Measurements from ENCODE around the gene DDX51. TPM values are rescaled to one million over a fixed set of nuclear protein-coding genes. Genes with fewer than 3 reads are reported as not detected.

The DDX51 gene
- total RNA-seq, 1 experiment from 2014 or later, result 26.7 TPM

DNA sequence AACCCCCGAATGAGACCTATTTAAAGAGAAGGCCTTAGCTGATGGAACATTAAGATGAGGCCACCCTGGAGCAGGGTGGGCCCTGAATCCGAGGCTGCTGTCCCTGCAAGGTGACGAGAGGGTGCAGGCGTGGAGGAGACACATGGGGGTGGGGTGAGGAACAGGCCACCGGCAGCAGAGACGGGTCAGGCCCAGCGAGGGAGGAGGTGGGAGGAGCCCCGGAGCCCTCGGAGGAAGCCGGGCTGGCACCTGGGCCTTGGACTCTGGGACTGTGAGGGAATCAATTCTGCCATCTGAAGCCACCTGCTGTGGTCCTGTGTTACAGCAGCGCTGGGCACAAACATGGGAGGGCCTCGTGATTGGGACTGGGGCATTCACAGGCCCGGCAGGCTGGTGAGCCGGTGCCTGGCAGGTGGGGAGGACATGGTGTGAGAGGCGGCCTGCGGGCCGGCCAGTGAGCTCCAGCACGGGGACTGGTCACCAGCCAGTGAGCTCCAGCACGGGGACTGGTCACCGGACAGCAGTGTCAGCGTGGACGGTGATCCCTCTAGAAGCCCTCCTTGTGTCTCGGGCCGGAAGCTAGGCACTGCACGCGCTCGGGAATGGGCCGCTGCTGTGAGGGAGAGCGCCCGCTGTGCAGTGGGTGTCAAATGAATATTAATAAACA lies 46.8 kb upstream of the DDX51 start:
- H3K27me3 ChIP-seq (ENCODE audit: low read length), result no peaks in the 10 kb centered on the region
- CTCF ChIA-PET, result no interaction called here

DNA sequence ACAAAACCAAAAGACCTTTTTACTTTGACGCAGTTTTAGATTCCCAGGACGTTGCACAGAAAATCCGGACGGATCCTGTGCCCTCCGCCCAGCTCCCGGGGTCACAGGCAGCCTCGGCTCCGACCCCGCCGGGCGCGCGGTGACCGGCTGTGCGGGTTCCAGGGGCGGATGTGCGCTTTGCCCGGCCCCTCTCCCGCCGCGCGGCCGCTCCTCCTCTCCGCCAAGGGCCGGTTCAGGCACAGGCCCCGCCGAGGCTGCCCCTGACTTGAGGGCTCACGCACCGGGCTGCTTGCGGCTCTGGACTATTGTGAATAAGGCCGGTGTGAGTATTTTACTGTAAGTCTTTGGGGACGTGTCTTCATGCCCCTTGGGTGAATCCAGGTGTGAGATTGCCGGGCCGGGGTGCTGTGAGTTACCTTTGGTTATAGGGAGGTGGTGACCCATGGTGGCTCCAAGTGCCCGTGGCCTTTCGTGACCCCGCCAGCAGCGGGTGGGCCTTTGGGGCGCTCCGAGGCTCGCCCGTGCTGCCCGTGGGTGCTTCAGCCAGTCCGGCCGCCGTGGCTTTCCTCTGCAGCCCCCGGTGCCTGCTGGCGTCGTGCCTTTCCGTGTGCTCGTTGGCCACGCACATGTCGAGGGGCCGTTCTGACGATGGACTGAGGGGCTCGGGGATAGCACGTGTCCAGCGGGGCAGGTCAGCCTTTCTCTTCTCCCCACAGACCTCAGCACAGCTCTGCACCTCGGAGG lies 46.1 kb upstream of the DDX51 start:
- Histone ChIP-seq H3K27ac (ENCODE audit: low read length) (peak overlapping the region; percentile 10; the same call in 1 of the 2 replicates), H3K4me3 (ENCODE audit: low read length) (peak overlapping the region; percentile 87), H3K79me2 (ENCODE audit: low read length) (no peaks in the 10 kb centered on the region), H3K36me3 (ENCODE audit: low read depth, low read length) (no peaks in the 10 kb centered on the region), H3K9me2 (replicated peaks; ENCODE audit: low read length) (no peaks in the 10 kb centered on the region), H3F3A (ENCODE audit: low read length, unreplicated experiment) (no peaks in the 10 kb centered on the region), H3K4me1 (ENCODE audit: insufficient read depth, low read length) (peaks cover 15% of the 10 kb centered on the region), H3K9ac (ENCODE audit: low read length) (peak overlapping the region; percentile 79), H4K20me1 (ENCODE audit: low read length) (no peaks in the 10 kb centered on the region), H3K9me3 (ENCODE audit: low read length) (no peaks in the 10 kb centered on the region), H3K4me2 (ENCODE audit: low read length) (peak overlapping the region; percentile 100), H3K27me3 (ENCODE audit: low read length) (peaks cover 5% of the 10 kb centered on the region; the same call in 1 of the 2 replicates), H2AFZ (ENCODE audit: low read length) (peak overlapping the region; percentile 82)
- intact Hi-C loops (cut with micrococcal nuclease), result no loop called here
- no peak for TF ChIP-seq EZH2phosphoT487 (IDR thresholded peaks at IDR 0.05; ENCODE audit: borderline replicate concordance, low read length)
- TF ChIP-seq EZH2 (IDR thresholded peaks at IDR 0.05; ENCODE audit: low read length, unreplicated experiment), result no peak
- TF ChIP-seq, protein P1, sequence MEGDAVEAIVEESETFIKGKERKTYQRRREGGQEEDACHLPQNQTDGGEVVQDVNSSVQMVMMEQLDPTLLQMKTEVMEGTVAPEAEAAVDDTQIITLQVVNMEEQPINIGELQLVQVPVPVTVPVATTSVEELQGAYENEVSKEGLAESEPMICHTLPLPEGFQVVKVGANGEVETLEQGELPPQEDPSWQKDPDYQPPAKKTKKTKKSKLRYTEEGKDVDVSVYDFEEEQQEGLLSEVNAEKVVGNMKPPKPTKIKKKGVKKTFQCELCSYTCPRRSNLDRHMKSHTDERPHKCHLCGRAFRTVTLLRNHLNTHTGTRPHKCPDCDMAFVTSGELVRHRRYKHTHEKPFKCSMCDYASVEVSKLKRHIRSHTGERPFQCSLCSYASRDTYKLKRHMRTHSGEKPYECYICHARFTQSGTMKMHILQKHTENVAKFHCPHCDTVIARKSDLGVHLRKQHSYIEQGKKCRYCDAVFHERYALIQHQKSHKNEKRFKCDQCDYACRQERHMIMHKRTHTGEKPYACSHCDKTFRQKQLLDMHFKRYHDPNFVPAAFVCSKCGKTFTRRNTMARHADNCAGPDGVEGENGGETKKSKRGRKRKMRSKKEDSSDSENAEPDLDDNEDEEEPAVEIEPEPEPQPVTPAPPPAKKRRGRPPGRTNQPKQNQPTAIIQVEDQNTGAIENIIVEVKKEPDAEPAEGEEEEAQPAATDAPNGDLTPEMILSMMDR (conservative IDR thresholded peaks at IDR 0.05; ENCODE audit: low read depth, low read length), result no peak
- POLR2A ChIA-PET (ENCODE audit: unreplicated experiment), result no interaction called here
- peak; percentile 27 for ATAC-seq
- TSS peak; percentile 65 for BruUV-seq (replicated peaks)
- CTCF ChIA-PET, result interaction anchor here (0.5 to 1.0 kb wide), 2 partner anchors 27 to 371 kb away, joined by 4 to 5 read pairs; no protein-coding TSS in a partner anchor
- no peak for DNase-seq

More for the DNA sequence above, 46.8 kb upstream of the DDX51 start:
- no peak for ATAC-seq
- Histone ChIP-seq H3F3A (ENCODE audit: low read length, unreplicated experiment) (no peaks in the 10 kb centered on the region), H3K36me3 (ENCODE audit: low read depth, low read length) (no peaks in the 10 kb centered on the region), H4K20me1 (ENCODE audit: low read length) (no peaks in the 10 kb centered on the region), H3K4me2 (ENCODE audit: low read length) (peak overlapping the region; percentile 100), H3K27ac (ENCODE audit: low read length) (no peak overlapping the region), H2AFZ (ENCODE audit: low read length) (no peak overlapping the region), H3K9ac (ENCODE audit: low read length) (no peak overlapping the region), H3K4me1 (ENCODE audit: insufficient read depth, low read length) (peaks cover 15% of the 10 kb centered on the region), H3K4me3 (ENCODE audit: low read length) (peak overlapping the region; percentile 87), H3K9me3 (ENCODE audit: low read length) (no peaks in the 10 kb centered on the region), H3K9me2 (replicated peaks; ENCODE audit: low read length) (no peaks in the 10 kb centered on the region), H3K79me2 (ENCODE audit: low read length) (no peaks in the 10 kb centered on the region)
- no TSS peak for BruUV-seq (replicated peaks)
- POLR2A ChIA-PET (ENCODE audit: unreplicated experiment), result no interaction called here
- intact Hi-C loops (cut with micrococcal nuclease), result no loop called here
- TF ChIP-seq EZH2phosphoT487 (IDR thresholded peaks at IDR 0.05; ENCODE audit: borderline replicate concordance, low read length), result no peak
- TF ChIP-seq, protein P1 (conservative IDR thresholded peaks at IDR 0.05; ENCODE audit: low read depth, low read length), result no peak
- TF ChIP-seq EZH2 (IDR thresholded peaks at IDR 0.05; ENCODE audit: low read length, unreplicated experiment), result no peak
- DNase-seq, result no peak

Measured in PC-3 (cell line).